GM10266 (cell line): ENCODE results near the gene NONO.
"Not testable (repeated sequence)": the region's sequence is repeated elsewhere in the genome, so short reads cannot be mapped to it uniquely, and the experiment has no call there.

Experiments
- DNase-seq: peaks from one replicate; pipeline ENCODE4 v3.0.0; 2012; ENCODE audit errors: extremely low spot score
- TF ChIP-seq, protein P1 (sequence below): IDR thresholded peaks from 2 replicates; pipeline ENCODE4 v1.5.1; 2012; ENCODE audit warnings: mild to moderate bottlenecking, low read depth; ENCODE audit not compliant: control insufficient read depth, insufficient read depth; ENCODE audit errors: missing control alignments

NONO gene

GRCh38 chrX:71315917-71316316 lies 32.5 kb downstream of the NONO start:
- DNase-seq: no peak
- TF ChIP-seq, protein P1, sequence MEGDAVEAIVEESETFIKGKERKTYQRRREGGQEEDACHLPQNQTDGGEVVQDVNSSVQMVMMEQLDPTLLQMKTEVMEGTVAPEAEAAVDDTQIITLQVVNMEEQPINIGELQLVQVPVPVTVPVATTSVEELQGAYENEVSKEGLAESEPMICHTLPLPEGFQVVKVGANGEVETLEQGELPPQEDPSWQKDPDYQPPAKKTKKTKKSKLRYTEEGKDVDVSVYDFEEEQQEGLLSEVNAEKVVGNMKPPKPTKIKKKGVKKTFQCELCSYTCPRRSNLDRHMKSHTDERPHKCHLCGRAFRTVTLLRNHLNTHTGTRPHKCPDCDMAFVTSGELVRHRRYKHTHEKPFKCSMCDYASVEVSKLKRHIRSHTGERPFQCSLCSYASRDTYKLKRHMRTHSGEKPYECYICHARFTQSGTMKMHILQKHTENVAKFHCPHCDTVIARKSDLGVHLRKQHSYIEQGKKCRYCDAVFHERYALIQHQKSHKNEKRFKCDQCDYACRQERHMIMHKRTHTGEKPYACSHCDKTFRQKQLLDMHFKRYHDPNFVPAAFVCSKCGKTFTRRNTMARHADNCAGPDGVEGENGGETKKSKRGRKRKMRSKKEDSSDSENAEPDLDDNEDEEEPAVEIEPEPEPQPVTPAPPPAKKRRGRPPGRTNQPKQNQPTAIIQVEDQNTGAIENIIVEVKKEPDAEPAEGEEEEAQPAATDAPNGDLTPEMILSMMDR: no peak

- not testable (repeated sequence) for DNase-seq
These were observed 33.5 kb downstream of the NONO start for GRCh38 chrX:71316959-71317358.

DNA sequence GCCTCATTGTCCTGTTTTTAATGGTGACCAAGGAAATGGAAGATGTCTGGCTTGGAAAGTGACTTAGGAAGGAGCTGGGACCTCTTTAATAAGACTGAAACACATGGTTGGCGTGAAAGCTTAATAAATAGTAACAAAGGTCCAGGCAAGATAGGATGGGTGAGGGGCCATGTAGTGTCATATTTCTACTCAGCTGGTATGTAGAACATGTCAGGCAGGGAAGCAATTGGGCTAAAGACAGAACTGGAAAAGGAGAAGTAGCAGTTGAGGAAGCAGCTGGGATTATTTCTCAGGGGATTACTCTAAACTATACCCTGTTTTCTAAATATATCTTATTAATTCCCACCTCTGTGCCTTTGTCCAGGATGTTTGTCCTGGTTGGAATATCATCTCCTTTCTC lies 36.7 kb downstream of the NONO start:
- TF ChIP-seq, protein P1: no peak
- DNase-seq: no peak

DNA sequence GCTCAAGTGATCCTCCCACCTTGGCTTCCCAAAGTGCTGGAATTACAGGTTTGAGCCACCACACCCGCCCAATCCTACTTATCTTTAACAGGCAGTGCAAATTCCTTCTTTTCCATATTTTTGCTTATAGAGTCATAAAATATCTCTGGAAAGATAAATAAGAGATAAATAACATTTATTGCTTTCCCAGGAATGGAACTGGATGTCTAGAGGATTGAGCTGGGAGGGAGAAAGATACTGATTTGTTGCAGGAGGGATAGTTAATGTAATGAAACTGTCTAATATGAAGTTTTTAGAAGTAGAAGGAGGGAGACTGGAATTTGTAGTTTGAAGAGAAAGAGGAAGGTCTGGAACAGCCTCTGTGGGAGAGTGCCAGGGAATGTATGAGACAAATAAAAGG lies 38.3 kb downstream of the NONO start:
- TF ChIP-seq, protein P1: no peak
- no peak for DNase-seq

GRCh38 chrX:71324452-71324851 lies 41.0 kb downstream of the NONO start:
- not testable (repeated sequence) for DNase-seq

GRCh38 chrX:71326394-71326793 lies 43.0 kb downstream of the NONO start:
- TF ChIP-seq, protein P1: no peak
- DNase-seq: no peak

GRCh38 chrX:71349151-71349665 lies 65.8 kb downstream of the NONO start:
- DNase-seq: not testable (repeated sequence)

GRCh38 chrX:71349867-71350266 lies 66.4 kb downstream of the NONO start:
- not testable (repeated sequence) for DNase-seq
